CD4-positive, alpha-beta T cell treated with Interleukin-4 for 1 hour (primary cell): Measurements from ENCODE around the gene SLC13A2.

Experiments
- DNase-seq, 2 donors: peaks; one replicate each; pipeline ENCODE4 v3.0.0-alpha.2; 2020 to 2022

SLC13A2 gene

DNA sequence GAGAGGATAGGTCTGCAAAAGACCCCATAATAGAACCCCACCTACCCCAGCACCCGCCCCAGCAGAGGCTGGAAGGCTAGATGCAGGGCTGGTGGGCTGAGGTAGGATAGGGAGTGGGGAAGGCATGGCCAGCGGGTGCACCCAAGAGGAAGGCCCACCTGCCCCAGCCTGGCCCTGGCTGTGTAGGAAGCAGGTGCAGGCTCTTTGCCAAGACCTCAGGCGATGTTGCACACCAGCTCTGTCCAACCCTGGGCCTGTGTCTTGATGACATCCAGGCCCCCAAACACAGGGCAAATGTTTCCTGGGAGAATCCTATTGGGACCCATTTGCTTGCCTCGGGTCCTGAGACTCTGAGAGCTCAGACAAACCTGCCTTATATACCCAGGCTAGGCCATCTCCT is 66.8 kb downstream of the SLC13A2 start:
- no peak for DNase-seq

DNA sequence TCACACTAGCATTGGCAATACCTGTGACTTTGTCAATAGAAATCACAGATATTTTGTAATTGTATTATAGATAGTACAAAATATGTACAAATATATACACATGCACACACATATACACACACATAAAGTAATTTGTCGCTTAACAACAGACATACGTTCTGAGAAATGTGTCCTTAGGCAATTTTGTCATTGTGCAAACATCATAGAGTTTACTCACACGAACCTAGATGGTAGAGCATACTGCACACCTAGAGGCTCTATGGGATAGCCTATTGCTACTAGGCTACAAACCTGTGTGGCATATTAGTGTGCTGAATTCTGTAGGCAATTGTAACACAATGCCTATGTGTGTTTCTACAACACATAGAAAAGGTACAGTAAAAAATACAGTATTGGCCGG is 68.0 kb downstream of the SLC13A2 start:
- no peak for DNase-seq

GRCh38 chr17:28544402-28545140 is 71.1 kb downstream of the SLC13A2 start:
- DNase-seq, result no peak

DNA sequence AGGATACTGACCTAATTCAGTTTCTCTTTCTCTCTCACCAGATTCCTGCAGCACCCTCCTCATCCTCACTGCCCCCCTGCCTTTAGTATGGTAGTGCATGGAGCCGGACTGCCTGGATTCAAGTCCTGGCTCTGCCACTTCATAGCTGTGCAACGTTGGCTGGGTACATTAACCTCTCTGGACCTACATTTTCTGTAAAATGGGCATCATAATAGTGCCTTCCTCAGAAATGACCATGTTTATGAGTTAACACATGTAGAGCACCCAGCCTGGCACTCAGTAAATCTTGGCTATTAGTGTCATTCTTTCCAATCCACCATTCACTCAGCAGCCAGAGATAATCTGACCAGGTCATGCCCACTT is 71.7 kb downstream of the SLC13A2 start:
- no peak for DNase-seq

GRCh38 chr17:28545787-28546415 is 72.5 kb downstream of the SLC13A2 start:
- DNase-seq, result no peak

DNA sequence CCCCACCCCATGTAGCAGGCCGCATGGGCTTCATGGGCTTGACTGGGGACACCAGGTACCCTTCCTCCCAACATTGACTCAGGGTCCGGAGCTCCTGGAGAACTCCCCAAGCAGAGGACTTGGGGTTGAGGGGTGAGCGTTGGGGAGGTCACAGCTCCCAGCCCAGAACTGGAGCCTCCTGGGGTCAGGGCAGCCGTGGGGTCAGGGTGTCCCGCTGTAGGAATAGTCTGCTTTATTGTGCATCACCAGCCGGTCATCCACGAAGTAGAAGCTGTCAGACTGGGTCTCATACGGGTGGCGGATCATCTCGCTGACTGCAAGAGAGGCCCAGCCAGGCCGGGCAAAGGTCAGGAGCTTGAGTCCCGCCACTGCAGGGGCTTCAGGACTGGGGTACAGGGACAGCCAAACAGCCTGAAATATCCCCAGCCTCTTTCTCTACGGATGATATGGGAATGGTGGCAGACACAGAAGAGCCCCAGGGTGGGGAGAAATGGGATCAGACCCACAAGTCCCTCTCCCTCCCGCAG is 73.7 kb downstream of the SLC13A2 start:
- no peak for DNase-seq
